ENCODE results near the gene GALE.
"Not testable (repeated sequence)": the region's sequence is repeated elsewhere in the genome, so short reads cannot be mapped to it uniquely, and the experiment has no call there.

Gene GALE

GRCh38 chr1:23793018-23793781 lies 7.4 kb downstream of the GALE start:
- DNase-seq: peak in 25 of 56 donors; percentile 6 to 57 (median 32)

DNA sequence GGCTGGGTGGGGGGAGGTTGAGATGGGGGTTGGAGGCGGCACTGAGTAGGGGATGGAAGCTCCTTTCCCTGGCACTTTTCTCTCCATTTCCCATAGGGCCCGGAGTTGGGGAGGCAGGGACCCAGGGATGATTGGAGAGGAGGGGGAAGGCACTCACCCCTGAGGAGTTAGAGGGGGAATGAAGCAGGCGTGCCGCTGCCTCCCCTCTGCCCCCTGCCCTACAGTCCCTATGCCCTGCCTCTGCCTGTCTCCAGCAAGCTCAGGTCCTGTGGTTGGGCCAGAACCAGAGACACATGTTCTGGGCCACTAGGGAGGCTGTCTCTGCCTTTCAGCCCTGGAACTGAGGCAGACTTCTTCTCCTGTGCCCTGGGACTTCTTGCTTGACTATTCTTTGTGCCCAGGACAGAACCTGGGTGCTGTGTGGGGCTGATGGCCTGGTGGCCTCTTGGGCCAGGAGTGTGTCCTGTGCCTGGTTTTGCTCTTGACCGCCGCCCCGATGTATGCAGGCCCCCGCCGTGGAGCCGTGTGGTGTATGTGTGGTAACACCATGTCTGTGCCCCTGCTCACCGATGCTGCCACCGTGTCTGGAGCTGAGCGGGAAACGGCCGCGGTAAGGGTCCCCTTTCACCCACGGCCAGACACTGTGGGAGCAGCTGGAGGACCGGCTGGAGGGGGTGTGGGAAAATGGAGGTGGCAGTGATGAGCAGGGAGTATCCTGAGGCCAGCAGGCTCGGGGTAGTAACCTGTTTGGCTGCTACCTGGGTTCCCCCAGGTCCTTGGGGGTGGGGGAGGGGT lies 8.2 kb downstream of the GALE start:
- no peak for DNase-seq

- DNase-seq: peak in 1 of 56 donors; percentile 23
Measured at GRCh38 chr1:23791516-23792047, 9.0 kb downstream of the GALE start.

- peak; percentile 51 to 97 (median 91) for DNase-seq
Measured at GRCh38 chr1:23790696-23791515, 9.6 kb downstream of the GALE start, which contains the start of gene LYPLA2. TSS of gene LYPLA2 (plus strand) at chr1:23791145. CDS start at chr1:23792683, 1,538 bp downstream.

DNA sequence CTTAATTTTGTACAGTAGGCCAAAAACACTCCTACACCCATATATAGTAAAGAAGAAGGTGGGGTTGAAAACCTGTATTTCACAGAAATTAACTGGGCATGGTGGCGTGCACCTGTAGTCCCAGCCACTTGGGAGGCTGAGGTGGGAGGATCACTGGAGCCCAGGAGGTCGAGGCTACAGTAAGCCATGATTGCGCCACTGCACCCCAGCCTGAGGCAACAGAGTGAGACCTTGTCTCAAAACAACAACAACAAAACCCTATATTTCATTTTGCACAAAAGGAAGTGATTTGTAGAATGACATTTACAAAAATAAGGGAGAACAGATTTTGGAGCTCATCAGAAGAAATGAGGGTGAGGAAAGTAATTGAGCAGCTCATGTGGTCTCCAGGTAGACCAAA lies 11.9 kb downstream of the GALE start:
- DNase-seq: no peak

DNA sequence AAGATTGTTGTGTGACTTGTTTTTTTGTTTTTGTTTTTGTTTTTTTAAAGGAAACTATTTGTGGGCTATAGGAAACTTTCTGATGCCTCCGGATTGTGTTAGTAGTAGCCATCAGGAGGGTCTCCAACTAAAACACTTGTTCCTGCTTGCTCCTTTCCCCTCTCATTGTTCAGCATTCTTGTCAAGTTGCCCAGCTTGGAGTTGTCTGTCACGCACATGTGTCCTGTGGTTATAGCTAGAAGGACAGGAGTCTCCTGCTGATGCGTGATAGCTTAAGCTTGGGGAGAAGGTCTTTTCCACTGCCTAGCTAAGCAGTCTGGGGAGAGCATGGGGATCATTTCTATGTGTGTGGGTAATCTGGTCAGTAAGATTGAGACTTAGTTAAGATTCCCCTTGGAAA lies 12.9 kb downstream of the GALE start:
- DNase-seq: no peak

DNA sequence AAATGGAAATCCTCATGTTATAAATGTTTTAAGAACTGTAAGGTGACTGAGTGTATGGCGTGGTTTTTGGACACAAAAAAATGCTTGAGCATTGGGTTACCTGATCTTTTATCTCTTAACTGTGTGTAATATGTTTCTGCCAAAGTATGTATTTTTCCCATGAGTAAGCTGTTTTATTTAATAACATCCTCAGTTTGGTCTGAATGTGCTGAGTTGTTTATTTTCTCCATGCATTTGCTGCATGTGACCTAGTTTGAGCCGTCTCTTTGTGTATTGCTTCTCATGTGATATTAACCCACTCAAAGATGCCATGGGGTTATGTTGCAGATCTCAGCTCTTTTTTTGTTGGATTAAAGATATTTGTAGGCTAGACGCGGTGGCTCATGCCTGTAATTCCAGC lies 15.7 kb downstream of the GALE start:
- no peak for DNase-seq

DNA sequence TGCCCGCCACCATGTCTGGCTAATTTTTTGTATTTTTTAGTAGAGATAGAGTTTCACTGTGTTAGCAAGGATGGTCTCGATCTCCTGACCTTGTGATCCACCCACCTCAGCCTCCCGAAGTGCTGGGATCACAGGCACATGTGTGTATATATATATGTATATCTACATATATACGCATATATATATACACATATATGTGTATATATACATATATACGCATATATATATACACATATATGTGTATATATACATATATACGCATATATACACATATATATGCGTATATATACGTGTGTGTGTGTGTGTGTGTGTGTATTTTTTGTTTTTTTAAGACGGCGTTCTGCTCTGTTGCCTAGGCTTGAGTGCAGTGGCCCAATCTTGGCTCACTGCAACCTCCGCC lies 17.4 kb downstream of the GALE start:
- DNase-seq: not testable (repeated sequence)

GRCh38 chr1:23779826-23780371 lies 20.7 kb downstream of the GALE start:
- no peak for DNase-seq

DNA sequence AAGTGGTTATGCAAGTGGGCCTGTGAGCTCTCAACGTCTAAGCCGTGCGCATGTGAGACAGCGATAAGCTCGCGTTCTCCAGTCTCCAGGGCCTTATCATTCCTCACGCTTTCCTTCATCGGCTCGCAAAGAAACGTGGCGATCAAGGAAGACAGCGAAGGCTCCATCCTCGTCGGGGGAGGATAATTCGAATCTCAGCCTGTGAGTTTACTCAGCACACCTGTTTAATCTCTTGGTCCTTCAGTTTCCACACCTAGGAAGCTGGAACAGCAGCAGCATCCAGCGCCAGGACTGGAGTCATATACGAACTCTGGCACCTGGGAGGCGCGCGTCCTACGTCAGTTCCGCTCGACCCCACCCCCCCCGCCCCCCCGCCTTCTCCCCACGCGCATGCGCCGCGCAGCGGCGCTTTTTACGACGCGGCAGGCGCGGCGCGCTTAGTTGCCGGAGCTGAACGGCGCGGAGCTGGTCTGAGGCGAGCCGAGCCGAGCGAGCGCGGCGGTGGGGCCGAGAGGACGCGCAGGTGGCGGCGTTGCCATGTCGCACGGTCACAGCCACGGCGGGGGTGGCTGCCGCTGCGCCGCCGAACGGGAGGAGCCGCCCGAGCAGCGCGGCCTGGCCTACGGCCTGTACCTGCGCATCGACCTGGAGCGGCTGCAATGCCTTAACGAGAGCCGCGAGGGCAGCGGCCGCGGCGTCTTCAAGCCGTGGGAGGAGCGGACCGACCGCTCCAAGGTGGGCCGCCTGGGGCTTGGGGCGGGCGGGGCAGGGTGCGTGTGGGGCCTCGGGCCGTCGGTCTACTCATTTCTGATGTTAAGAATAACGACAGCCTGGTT lies 22.4 kb downstream of the GALE start, which contains the start of gene PITHD1:
Gene PITHD1, plus strand, starts transcription at position 440 of the 836 bp plus-strand sequence. Its CDS starts 98 bp downstream, at position 538.
- peak in 54 of 56 donors; percentile 22 to 86 (median 68) for DNase-seq

DNA sequence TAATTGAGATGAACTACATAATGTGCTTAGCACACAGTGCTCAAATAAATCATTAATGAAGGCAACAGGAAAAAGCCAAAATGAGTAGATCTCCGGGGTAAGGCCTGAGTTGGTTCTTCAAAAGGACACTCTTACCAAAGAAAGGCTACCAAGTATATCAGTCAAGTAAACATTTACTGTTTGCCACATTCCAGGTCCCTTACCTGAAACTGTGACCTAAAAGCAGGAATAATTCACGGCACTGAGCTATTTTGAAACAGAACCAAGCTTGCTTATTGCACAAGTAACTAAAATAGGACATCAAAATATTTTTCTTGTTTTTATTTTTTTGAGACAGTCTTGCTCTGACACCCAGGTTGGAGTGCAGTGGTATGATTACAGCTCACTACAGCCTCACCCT lies 24.3 kb downstream of the GALE start:
- DNase-seq: no peak

DNA sequence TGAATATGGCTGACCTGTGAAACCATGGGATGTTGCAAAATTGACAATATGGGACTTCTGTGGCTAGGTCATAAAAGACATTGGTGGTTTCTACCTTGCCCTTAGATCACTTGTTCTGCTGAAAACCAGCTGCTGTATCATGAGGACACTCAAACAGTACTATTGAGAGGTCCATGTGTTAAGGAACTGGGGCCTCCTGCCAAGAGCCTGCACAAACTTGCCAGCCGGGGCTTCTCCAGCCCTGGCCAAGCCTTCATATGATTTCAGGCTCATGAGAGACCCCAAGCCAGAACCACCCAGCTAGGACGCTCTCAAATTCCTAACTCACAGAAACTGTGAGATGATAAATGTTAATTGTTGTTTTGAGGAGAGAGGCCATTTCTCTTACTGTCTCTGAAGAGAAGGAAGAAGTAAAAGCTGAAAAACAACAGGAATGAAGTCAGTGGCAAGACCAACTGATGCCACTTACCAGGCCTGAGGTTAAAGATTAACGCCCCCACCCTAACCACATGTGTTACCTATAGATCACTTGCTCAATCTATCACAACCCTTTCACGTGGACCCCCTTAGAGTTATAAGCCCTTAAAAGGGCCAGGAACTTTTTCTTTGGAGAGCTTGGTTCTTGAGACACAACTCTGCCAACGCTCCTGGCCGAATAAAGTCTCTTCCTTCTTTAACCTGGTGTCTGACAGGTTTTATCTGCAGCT lies 26.2 kb downstream of the GALE start:
- DNase-seq: no peak

GRCh38 chr1:23772854-23773242 lies 27.7 kb downstream of the GALE start:
- DNase-seq: no peak

DNA sequence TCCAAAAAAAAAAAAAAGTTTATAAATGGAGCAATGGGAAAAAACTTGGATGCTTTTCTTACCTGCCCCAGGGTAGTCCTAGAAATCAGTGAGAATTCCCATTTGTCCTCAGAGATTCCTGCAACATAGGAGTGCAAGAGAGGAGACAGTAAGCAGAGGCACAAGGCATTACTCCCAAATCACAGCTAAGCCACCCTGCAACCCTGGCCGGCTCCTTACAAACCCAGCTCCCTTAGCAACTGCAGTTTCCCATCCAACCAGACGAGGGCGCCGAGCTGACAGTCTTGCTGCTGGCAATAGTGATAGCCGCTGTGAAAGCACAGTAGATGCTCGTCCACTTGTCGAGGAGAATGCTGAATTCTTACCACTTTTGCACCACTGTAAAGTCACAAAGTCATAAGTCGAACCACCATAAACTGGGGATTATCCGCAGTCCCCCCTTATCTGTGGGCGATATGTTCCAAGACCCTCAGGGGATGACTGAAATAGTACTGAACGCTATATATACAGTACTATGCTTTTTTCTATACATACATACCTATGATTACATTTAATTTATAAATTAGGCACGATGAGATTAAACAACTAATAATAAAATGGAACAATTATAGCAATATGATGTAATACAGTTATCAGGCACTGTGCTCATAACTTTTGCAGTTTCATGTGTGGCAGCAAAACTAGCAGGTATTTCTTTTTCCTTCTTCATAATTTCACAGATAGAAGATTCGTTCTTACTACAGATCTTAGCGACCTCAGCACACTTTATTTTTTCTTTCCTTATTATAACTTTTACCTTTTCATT lies 28.3 kb downstream of the GALE start:
- peak in 52 of 56 donors; percentile 15 to 91 (median 62) for DNase-seq

GRCh38 chr1:23768733-23769132 lies 31.8 kb downstream of the GALE start:
- DNase-seq: no peak

GRCh38 chr1:23763041-23763577 lies 37.4 kb downstream of the GALE start:
- peak in 1 of 56 donors; percentile 7 for DNase-seq

DNA sequence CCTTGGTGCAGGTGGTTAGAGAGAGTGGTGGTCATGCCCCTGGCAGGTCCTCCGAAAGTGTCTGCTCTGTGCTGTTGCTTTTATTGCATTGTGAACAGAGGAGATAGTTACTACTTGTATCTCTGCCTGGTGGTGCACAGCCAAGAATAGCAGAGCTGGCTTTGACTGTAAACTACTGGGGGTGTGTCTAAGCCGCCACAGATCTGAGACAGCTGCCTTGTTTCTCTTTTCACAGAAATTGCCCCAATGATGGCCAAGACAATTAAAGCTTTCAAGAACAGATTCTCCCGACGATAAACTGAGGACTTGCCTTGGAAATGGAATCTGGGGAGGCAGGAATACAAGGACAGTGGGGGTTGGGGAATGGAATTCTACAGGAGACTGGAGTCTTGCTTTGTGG lies 41.3 kb downstream of the GALE start:
- DNase-seq: peak in 45 of 56 donors; percentile 3 to 77 (median 32)

DNA sequence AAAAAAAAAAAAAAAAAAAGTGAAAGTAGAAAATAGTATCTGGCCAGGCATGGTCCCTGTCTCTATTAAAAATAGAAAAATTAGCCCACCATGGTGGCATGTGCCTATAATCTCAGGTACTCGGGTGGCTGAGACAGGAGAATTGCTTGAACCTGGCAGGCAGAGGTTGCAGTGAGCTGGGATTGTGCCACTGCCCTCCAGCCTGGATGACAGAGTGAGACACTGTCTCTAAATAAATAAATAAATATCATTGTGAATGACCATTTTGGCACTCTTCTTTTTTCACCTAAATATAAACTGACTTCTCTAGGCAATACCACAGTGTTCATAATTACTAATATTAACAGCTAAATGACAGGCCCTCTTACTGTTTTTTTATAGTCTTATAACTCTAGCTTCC lies 42.7 kb downstream of the GALE start:
- no peak for DNase-seq
